GM21723 (cell line): ENCODE results near the gene GAGE2A.
"Not testable (repeated sequence)": the region's sequence is repeated elsewhere in the genome, so short reads cannot be mapped to it uniquely, and the experiment has no call there.

Experiments used
- ATAC-seq: cut with Tn5 transposase; IDR thresholded peaks from one replicate; pipeline ENCODE4 v1.9.1; 2021; ENCODE audit warnings: mild to moderate bottlenecking, moderate library complexity; ENCODE audit not compliant: unreplicated experiment

The GAGE2A gene, protein sequence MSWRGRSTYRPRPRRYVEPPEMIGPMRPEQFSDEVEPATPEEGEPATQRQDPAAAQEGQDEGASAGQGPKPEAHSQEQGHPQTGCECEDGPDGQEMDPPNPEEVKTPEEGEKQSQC

GRCh38 chrX:49589196-49589595, at the start of gene GAGE2A:
Gene GAGE2A, plus strand, starts transcription at chrX:49589496. Its CDS starts 1,155 bp downstream, at chrX:49590651.
- ATAC-seq: not testable (repeated sequence)

GRCh38 chrX:49541433-49541832, 47.9 kb upstream of the GAGE2A start, which contains the start of gene GAGE12D:
Gene GAGE12D, plus strand, starts transcription at chrX:49541733. Its CDS starts 1,155 bp downstream, at chrX:49542888.
- ATAC-seq: not testable (repeated sequence)

DNA sequence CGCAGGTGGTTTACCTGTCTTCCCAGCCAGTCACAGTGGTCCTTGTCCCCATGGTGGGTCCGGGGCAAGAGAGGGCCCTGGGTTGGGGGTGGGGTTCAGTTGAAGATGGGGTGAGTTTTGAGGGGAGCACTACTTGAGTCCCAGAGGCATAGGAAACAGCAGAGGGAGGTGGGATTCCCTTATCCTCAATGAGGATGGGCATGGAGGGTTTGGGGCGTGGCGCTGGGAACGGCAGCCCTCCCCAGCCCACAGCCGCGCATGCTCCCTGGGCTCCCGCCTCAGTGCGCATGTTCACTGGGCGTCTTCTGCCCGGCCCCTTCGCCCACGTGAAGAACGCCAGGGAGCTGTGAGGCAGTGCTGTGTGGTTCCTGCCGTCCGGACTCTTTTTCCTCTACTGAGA, 38.3 kb upstream of the GAGE2A start, which contains the start of gene GAGE12E:
Gene GAGE12E (plus strand): TSS at position 301 of the 400 bp plus-strand sequence. CDS start 1,155 bp downstream, outside the sequence.
- not testable (repeated sequence) for ATAC-seq

GRCh38 chrX:49560542-49560941, 28.8 kb upstream of the GAGE2A start, which contains the start of gene GAGE12F:
Gene GAGE12F, plus strand, starts transcription at chrX:49560842. Its CDS starts 1,155 bp downstream, at chrX:49561997.
- ATAC-seq: not testable (repeated sequence)

- not testable (repeated sequence) for ATAC-seq
Measured at GRCh38 chrX:49568728-49569127, 20.6 kb upstream of the GAGE2A start.

DNA sequence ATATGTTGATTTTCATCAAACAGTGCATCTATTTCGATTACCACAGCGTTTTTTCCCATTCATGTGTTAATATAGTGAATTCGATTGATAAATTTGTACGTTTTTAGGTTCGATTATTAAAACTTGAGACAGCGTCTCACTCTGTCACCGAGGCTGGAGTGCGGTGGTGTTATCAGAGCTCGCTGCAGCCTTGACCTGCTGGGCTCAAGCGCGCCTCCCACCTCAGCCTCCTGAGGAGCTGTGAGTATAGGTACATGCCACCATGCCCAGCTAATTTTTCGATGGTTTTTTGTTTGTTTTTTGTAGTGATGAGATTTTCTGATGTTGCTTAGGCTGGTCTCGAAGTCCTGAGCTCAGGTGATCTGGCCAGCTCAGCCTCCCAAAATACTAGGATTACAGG, 20.1 kb upstream of the GAGE2A start:
- not testable (repeated sequence) for ATAC-seq

DNA sequence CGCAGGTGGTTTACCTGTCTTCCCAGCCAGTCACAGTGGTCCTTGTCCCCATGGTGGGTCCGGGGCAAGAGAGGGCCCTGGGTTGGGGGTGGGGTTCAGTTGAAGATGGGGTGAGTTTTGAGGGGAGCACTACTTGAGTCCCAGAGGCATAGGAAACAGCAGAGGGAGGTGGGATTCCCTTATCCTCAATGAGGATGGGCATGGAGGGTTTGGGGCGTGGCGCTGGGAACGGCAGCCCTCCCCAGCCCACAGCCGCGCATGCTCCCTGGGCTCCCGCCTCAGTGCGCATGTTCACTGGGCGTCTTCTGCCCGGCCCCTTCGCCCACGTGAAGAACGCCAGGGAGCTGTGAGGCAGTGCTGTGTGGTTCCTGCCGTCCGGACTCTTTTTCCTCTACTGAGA, 19.2 kb upstream of the GAGE2A start, which contains the start of gene GAGE12G:
Gene GAGE12G (plus strand): TSS at position 301 of the 400 bp plus-strand sequence. CDS start 1,155 bp downstream, outside the sequence.
- ATAC-seq: not testable (repeated sequence)

DNA sequence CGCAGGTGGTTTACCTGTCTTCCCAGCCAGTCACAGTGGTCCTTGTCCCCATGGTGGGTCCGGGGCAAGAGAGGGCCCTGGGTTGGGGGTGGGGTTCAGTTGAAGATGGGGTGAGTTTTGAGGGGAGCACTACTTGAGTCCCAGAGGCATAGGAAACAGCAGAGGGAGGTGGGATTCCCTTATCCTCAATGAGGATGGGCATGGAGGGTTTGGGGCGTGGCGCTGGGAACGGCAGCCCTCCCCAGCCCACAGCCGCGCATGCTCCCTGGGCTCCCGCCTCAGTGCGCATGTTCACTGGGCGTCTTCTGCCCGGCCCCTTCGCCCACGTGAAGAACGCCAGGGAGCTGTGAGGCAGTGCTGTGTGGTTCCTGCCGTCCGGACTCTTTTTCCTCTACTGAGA, 9.6 kb upstream of the GAGE2A start, which contains the start of gene GAGE12H:
Gene GAGE12H (plus strand): TSS at position 301 of the 400 bp plus-strand sequence. CDS start 1,155 bp downstream, outside the sequence.
- ATAC-seq: not testable (repeated sequence)

GRCh38 chrX:49589769-49590478, 628 bp downstream of the GAGE2A start:
- not testable (repeated sequence) for ATAC-seq

GRCh38 chrX:49590488-49590887, 1.2 kb downstream of the GAGE2A start:
- not testable (repeated sequence) for ATAC-seq

GRCh38 chrX:49598720-49599119, 9.4 kb downstream of the GAGE2A start, which contains the start of gene GAGE1:
Gene GAGE1, plus strand, starts transcription at chrX:49599020. Its CDS starts 1,155 bp downstream, at chrX:49600175.
- not testable (repeated sequence) for ATAC-seq

GRCh38 chrX:49610718-49611310, 21.5 kb downstream of the GAGE2A start:
- ATAC-seq: no peak

DNA sequence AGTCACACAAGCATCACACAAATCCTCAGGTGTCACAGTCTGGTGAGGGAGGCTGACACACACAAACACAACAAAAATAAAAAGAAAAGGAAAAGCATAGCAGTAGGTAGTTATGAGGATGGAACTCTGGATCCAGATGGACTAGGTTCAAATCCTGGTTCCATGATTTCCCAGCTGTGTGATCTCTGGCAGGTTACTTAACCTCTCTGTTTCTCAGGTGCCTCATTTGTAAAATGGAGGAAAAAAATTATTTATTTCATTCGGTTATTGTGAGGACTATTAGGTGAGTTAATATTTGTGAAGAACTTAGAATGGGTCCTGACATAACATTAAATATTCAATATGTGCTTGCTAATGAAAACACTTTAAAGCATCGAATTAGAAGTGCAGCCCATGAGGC, 29.3 kb downstream of the GAGE2A start:
- ATAC-seq: no peak

- ATAC-seq: no peak
Measured at GRCh38 chrX:49627086-49627777, 37.9 kb downstream of the GAGE2A start.

GRCh38 chrX:49644991-49645637, 55.8 kb downstream of the GAGE2A start:
- no peak for ATAC-seq
